ENCODE results near the gene SH3BP5.

Gene SH3BP5

GRCh38 chr3:15324379-15324808 is 8.0 kb downstream of the SH3BP5 start:
- DNase-seq, result no peak

GRCh38 chr3:15323063-15323462 is 9.3 kb downstream of the SH3BP5 start:
- no peak for DNase-seq

- no peak for DNase-seq
These were observed 11.0 kb downstream of the SH3BP5 start for GRCh38 chr3:15321349-15321748.

- peak; percentile 71 for DNase-seq
These were observed 12.8 kb downstream of the SH3BP5 start for GRCh38 chr3:15319575-15319974.

GRCh38 chr3:15319136-15319535 is 13.2 kb downstream of the SH3BP5 start:
- no peak for DNase-seq

GRCh38 chr3:15318661-15319060 is 13.7 kb downstream of the SH3BP5 start:
- DNase-seq, result no peak

GRCh38 chr3:15316998-15317435 is 15.4 kb downstream of the SH3BP5 start:
- DNase-seq, result peak; percentile 74

GRCh38 chr3:15315003-15315402 is 17.4 kb downstream of the SH3BP5 start:
- DNase-seq, result peak; percentile 55

- DNase-seq, result no peak
These were observed 18.1 kb downstream of the SH3BP5 start for GRCh38 chr3:15314276-15314675.

- DNase-seq, result no peak
These were observed 18.9 kb downstream of the SH3BP5 start for GRCh38 chr3:15313461-15313860.

- no peak for DNase-seq
These were observed 19.8 kb downstream of the SH3BP5 start for GRCh38 chr3:15312550-15312949.

- DNase-seq, result peak; percentile 71
These were observed 21.7 kb downstream of the SH3BP5 start for GRCh38 chr3:15310491-15311370.

GRCh38 chr3:15309662-15310335 is 22.6 kb downstream of the SH3BP5 start:
- DNase-seq, result peak; percentile 61

GRCh38 chr3:15307580-15307979 is 24.8 kb downstream of the SH3BP5 start:
- no peak for DNase-seq

- no peak for DNase-seq
These were observed 25.4 kb downstream of the SH3BP5 start for GRCh38 chr3:15306979-15307359.

- DNase-seq, result no peak
These were observed 27.0 kb downstream of the SH3BP5 start for GRCh38 chr3:15305359-15305844.

GRCh38 chr3:15303728-15304127 is 28.7 kb downstream of the SH3BP5 start:
- no peak for DNase-seq

- DNase-seq, result no peak
These were observed 29.2 kb downstream of the SH3BP5 start for GRCh38 chr3:15303216-15303615.

- no peak for DNase-seq
These were observed 30.6 kb downstream of the SH3BP5 start for GRCh38 chr3:15301761-15302160.

GRCh38 chr3:15300323-15301078 is 31.9 kb downstream of the SH3BP5 start:
- no peak for DNase-seq

- DNase-seq, result no peak
These were observed 33.4 kb downstream of the SH3BP5 start for GRCh38 chr3:15299036-15299435.

- no peak for DNase-seq
These were observed 33.9 kb downstream of the SH3BP5 start for GRCh38 chr3:15298504-15298903.

All from fibroblast of skin of abdomen (primary cell).